ENCODE results near the gene RLF.

Gene RLF

DNA sequence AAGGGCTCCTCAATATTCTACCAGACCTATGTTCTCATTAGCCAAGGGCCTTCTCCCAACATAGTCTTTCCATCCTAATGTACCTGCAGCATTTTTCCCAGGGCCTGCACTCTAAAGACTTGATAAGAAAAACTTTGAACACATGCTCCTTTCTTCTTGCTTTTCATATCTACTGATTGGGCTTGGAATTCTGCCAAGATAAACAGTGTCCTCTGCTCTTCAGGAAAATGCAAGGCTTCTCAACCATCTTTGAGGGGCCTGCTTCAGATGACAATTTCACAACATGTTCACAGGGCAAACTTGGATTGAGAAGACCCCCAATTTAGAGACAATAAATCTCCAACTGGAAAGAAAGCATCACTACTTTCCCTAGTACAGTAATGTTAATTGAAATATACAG is 38.3 kb upstream of the RLF start:
- Histone ChIP-seq H3K27ac (ENCODE audit: low read length) (no peak overlapping the region), H3K27me3 (ENCODE audit: insufficient read depth, low read length, poor library complexity) (peaks cover 4% of the 10 kb centered on the region), H3K79me2 (ENCODE audit: insufficient read depth, low read length) (no peaks in the 10 kb centered on the region), H3K4me3 (ENCODE audit: low read depth in 1 of 2, low read length in 2 of 2) (no peak overlapping the region), H4K20me1 (ENCODE audit: insufficient read depth, low read length) (no peaks in the 10 kb centered on the region), H3K4me2 (ENCODE audit: insufficient read depth, low read length) (no peak overlapping the region), H2AFZ (ENCODE audit: low read depth, low read length) (no peak overlapping the region), H3K36me3 (ENCODE audit: insufficient read depth, low read length) (no peaks in the 10 kb centered on the region), H3K4me1 (ENCODE audit: insufficient read depth, low read length) (no peaks in the 10 kb centered on the region), H3K9me3 (ENCODE audit: insufficient read depth, low read length, severe bottlenecking) (no peaks in the 10 kb centered on the region), H3K9ac (ENCODE audit: low read depth, low read length) (no peak overlapping the region)
- ATAC-seq (ENCODE audit: insufficient read depth, low read depth) (no peak), DNase-seq (no peak)
- no peak for TF ChIP-seq CTCF (IDR thresholded peaks at IDR 0.05; ENCODE audit: borderline replicate concordance, extremely low read depth, low read length, poor library complexity, severe bottlenecking)

DNA sequence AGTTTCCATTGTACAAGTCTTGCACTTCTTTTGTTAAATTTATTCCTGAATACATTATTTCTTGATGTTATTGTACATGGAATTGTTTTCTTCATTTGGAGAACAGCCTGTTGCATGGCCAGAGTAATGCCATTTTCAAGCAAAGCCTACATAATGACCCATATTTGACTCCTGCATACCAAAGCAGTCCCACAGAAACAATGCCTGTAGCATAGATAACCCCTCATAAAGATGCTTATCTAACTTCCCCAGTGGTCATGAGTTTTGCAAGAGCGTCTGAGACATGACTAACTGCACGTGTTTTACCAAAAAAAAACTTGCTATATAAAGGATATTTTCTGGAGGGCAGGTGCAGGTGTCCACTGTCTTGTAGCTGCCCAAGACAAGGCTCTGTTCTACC is 30.3 kb upstream of the RLF start:
- H3K9me3 ChIP-seq (ENCODE audit: insufficient read depth, low read length, severe bottlenecking), result no peaks in the 10 kb centered on the region
- H3K27me3 ChIP-seq (ENCODE audit: insufficient read depth, low read length, poor library complexity), result no peaks in the 10 kb centered on the region
- H3K4me2 ChIP-seq (ENCODE audit: insufficient read depth, low read length), result no peak overlapping the region
- H2AFZ ChIP-seq (ENCODE audit: low read depth, low read length), result no peak overlapping the region
- no peak overlapping the region for H3K27ac ChIP-seq (ENCODE audit: low read length)
- DNase-seq, result no peak
- no peak overlapping the region for H3K9ac ChIP-seq (ENCODE audit: low read depth, low read length)
- H3K36me3 ChIP-seq (ENCODE audit: insufficient read depth, low read length), result no peaks in the 10 kb centered on the region
- H3K4me3 ChIP-seq (ENCODE audit: low read depth in 1 of 2, low read length in 2 of 2), result no peak overlapping the region
- ATAC-seq (ENCODE audit: insufficient read depth, low read depth), result no peak
- H3K79me2 ChIP-seq (ENCODE audit: insufficient read depth, low read length), result no peaks in the 10 kb centered on the region
- no peaks in the 10 kb centered on the region for H3K4me1 ChIP-seq (ENCODE audit: insufficient read depth, low read length)
- H4K20me1 ChIP-seq (ENCODE audit: insufficient read depth, low read length), result no peaks in the 10 kb centered on the region
- TF ChIP-seq CTCF (IDR thresholded peaks at IDR 0.05; ENCODE audit: borderline replicate concordance, extremely low read depth, low read length, poor library complexity, severe bottlenecking) (no peak), EZH2 (IDR thresholded peaks at IDR 0.05; ENCODE audit: borderline replicate concordance, low read depth, low read length, severe bottlenecking) (no peak)

DNA sequence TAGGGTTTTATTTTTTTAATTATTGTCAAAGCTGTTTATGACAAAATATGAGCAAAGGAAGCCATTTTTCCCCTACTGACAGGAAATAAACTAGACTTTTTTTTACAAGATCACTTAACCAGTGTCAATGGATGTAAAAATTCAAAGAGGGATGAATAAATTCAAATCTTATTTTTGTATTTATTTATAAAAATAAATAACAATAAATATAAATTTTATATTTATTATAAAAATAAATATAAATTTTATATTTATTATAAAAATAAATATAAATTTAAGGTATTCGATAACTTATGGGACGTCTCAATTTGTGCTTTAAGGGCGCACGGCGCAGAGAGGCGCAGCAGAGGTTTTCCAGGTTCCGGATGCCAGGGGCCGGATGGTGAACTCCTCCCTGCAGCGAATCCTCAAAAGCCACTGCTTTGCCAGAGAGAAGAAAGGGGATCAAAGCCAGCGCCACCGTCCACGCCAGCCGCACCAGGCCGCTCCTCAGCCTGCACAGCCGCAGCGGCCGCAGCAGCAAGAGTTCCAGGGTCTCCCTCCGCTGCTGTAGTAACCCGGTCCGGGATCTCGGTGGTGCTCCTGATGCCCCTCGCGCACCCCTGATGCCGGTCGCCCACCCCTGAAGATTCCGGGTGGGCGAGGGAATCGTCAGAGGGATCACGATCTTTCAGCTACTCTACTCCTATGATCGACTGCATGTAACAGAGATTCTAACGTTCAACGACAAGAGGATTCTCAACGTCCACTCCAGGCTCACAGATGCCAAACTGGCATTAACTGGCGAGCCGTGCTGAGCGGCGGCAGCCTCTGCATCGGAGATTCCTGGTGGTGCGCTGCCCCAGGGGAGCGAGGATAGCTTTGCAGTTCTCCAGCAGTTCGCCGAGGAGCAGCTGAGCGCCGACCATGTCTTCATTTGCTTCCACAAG is 28.5 kb upstream of the RLF start:
- ATAC-seq (ENCODE audit: insufficient read depth, low read depth) (no peak), DNase-seq (no peak)
- H3K4me3 ChIP-seq (ENCODE audit: low read depth in 1 of 2, low read length in 2 of 2), result no peak overlapping the region
- H3K9me3 ChIP-seq (ENCODE audit: insufficient read depth, low read length, severe bottlenecking), result no peaks in the 10 kb centered on the region
- no peak overlapping the region for H3K4me2 ChIP-seq (ENCODE audit: insufficient read depth, low read length)
- TF ChIP-seq EZH2 (IDR thresholded peaks at IDR 0.05; ENCODE audit: borderline replicate concordance, low read depth, low read length, severe bottlenecking), result no peak
- no peak for TF ChIP-seq CTCF (IDR thresholded peaks at IDR 0.05; ENCODE audit: borderline replicate concordance, extremely low read depth, low read length, poor library complexity, severe bottlenecking)
- H3K27me3 ChIP-seq (ENCODE audit: insufficient read depth, low read length, poor library complexity), result peaks cover 3% of the 10 kb centered on the region
- H3K79me2 ChIP-seq (ENCODE audit: insufficient read depth, low read length), result no peaks in the 10 kb centered on the region
- no peak overlapping the region for H3K9ac ChIP-seq (ENCODE audit: low read depth, low read length)
- H3K4me1 ChIP-seq (ENCODE audit: insufficient read depth, low read length), result no peaks in the 10 kb centered on the region
- no peaks in the 10 kb centered on the region for H3K36me3 ChIP-seq (ENCODE audit: insufficient read depth, low read length)
- no peaks in the 10 kb centered on the region for H4K20me1 ChIP-seq (ENCODE audit: insufficient read depth, low read length)
- H3K27ac ChIP-seq (ENCODE audit: low read length), result no peak overlapping the region
- H2AFZ ChIP-seq (ENCODE audit: low read depth, low read length), result no peak overlapping the region

Data from DND-41 (cell line).